CD8-positive, alpha-beta memory T cell (primary cell): ENCODE results near the gene PHC2. TPM values are rescaled to one million over a fixed set of nuclear protein-coding genes. Genes with fewer than 3 reads are reported as not detected.

Experiments used
- CTCF ChIA-PET: fragments of 350-600 bp; sonication (Branson Sonifier 250); formaldehyde crosslinking; loops from one replicate; lab custom pipeline; 2021; ENCODE audit warnings: antibody characterized with exemption; lab: Charles Lee
- POLR2A ChIA-PET: fragments of 350-600 bp; sonication (Branson Sonifier 250); formaldehyde crosslinking; loops from one replicate; lab custom pipeline; 2021; ENCODE audit warnings: antibody characterized with exemption; lab: Charles Lee
- DNase-seq, 5 donors: peaks; one replicate each; pipeline versions ENCODE4 v3.0.0 to v3.0.0-alpha.2; 2020 to 2022; ENCODE audit warnings: mixed read lengths in 1 of 5
- H3K27ac ChIP-seq: one replicate; pipeline ENCODE4 v1.7.0; 2013; ENCODE audit warnings: low read depth, mild to moderate bottlenecking, low read length, moderate library complexity
- H3K27me3 ChIP-seq: 2 replicates; pipeline ENCODE4 v1.7.0; 2013; ENCODE audit warnings: low read length, mild to moderate bottlenecking; ENCODE audit not compliant: insufficient read depth, poor library complexity, severe bottlenecking
- H3K36me3 ChIP-seq: 2 replicates; pipeline ENCODE4 v1.7.0; 2013; ENCODE audit warnings: mild to moderate bottlenecking, low read length, moderate library complexity; ENCODE audit not compliant: insufficient read depth
- H3K4me1 ChIP-seq: 2 replicates; pipeline ENCODE4 v1.7.0; 2013; ENCODE audit warnings: mild to moderate bottlenecking, low read length, moderate library complexity; ENCODE audit not compliant: insufficient read depth
- H3K4me3 ChIP-seq: 2 replicates; pipeline ENCODE4 v1.7.0; 2013; ENCODE audit warnings: mild to moderate bottlenecking, low read length
- H3K9me3 ChIP-seq: 2 replicates; pipeline ENCODE4 v1.7.0; 2013; ENCODE audit warnings: mild to moderate bottlenecking, low read length
- H3K27ac Mint-ChIP-seq, 8 donors: one replicate each; pipeline ENCODE4 v1.8.0; 2020 to 2021; ENCODE audit warnings: mixed read lengths in 8 of 8, mild to moderate bottlenecking in 6 of 8, inconsistent platforms in 3 of 8, moderate library complexity in 3 of 8
- H3K27me3 Mint-ChIP-seq, 2 donors: one replicate each; pipeline ENCODE4 v1.8.0; 2020 to 2021; ENCODE audit warnings: mixed read lengths in 2 of 2, mild to moderate bottlenecking in 1 of 2, moderate library complexity in 1 of 2
- H3K36me3 Mint-ChIP-seq, 3 donors: one replicate each; pipeline ENCODE4 v1.8.0; 2020 to 2021; ENCODE audit warnings: mixed read lengths in 3 of 3, inconsistent platforms in 1 of 3, mild to moderate bottlenecking in 1 of 3
- H3K4me1 Mint-ChIP-seq, 3 donors: one replicate each; pipeline ENCODE4 v1.8.0; 2020 to 2021; ENCODE audit warnings: mixed read lengths in 3 of 3, inconsistent platforms in 1 of 3, mild to moderate bottlenecking in 1 of 3
- H3K4me3 Mint-ChIP-seq, 7 donors: one replicate each; pipeline ENCODE4 v1.8.0; 2020 to 2021; ENCODE audit warnings: mixed read lengths in 7 of 7, mild to moderate bottlenecking in 6 of 7, moderate library complexity in 4 of 7, inconsistent platforms in 2 of 7
- H3K9me3 Mint-ChIP-seq, 5 donors: one replicate each; pipeline ENCODE4 v1.8.0; 2020 to 2022; ENCODE audit warnings: mixed read lengths in 5 of 5, mild to moderate bottlenecking in 3 of 5, moderate library complexity in 2 of 5, inconsistent platforms in 1 of 5
- polyA plus RNA-seq: library from polyadenylated mRNA; unstranded; fragments of 300-500 nt; fragmentation: Illumina TruSeq; gene quantifications from one replicate; pipeline ENCODE4 v1.2.3, GENCODE V29; 2021
- total RNA-seq, 2 experiments: library from RNA; stranded (reverse); gene quantifications; one replicate each; pipeline ENCODE4 v1.2.3, GENCODE V29; 2021

Gene PHC2
- total and polyA plus RNA-seq, 3 experiments from 2014 or later, result 25.5 to 34.2 (median 25.8) TPM

DNA sequence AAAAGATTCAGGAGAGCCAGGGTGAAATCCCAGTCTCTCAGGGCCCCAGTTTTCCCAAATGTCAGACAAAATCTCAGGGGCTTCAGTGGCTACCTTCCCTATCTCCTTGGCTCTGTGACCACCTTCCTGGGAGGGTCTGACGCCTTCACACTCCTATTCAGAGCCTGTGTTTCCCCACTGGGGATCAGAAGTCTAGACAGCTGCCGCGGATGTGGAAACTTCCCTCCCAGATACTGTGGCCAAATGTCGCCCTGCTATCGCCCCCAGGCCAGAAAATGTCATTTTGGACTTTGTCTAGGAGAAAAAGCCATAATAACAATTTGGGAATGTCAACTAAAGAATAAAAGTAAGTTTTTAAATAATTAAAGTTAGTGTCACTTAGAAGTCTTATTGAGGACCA is 125.9 kb downstream of the PHC2 start:
- POLR2A ChIA-PET, result interaction anchor here (0.6 kb wide), 1 partner anchor 46 kb away, joined by 3 read pairs; no protein-coding TSS in a partner anchor

DNA sequence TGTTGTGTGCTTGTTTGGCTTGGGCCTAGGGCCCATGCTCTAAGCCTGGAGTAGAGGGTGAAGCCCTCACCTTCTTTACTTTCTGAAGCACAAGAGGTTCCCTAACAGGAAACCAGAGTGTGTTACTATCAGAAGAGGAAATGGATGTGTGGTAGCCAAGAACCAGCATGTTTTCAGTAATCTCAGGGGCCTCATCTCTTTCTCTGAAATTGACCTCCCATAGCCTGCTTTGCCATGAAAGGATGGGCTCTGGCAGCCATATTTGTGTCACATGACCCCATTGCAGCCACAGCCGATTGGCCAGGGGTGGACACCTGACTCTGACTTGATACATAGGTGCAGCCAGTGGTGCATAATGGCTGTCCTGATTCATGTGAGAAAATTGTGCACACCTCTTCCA is 128.6 kb downstream of the PHC2 start:
- no peak overlapping the region for H3K4me3 ChIP-seq
- no peaks in the 10 kb centered on the region for H3K36me3 ChIP-seq
- Mint-ChIP-seq H3K27me3 (peaks cover 0 to 8% of the 10 kb centered on the region in 2 donors), H3K4me1 (peaks cover 22 to 28% (median 23%) of the 10 kb centered on the region in 3 donors), H3K4me3 (peak overlapping the region in 1 of 7 donors; percentile 60), H3K27ac (peak overlapping the region; percentile 58 to 89 (median 73)), H3K36me3 (peaks cover 3 to 15% (median 4%) of the 10 kb centered on the region in 3 donors), H3K9me3 (no peaks in the 10 kb centered on the region)
- POLR2A ChIA-PET, result no interaction called here
- DNase-seq, result peak in 1 of 5 donors; percentile 18
- H3K27ac ChIP-seq, result no peak overlapping the region
- H3K4me1 ChIP-seq, result peaks cover 17% of the 10 kb centered on the region
- no peaks in the 10 kb centered on the region for H3K27me3 ChIP-seq
- H3K9me3 ChIP-seq, result no peaks in the 10 kb centered on the region
- CTCF ChIA-PET, result no interaction called here

More for the DNA sequence above, 125.9 kb downstream of the PHC2 start:
- H3K9me3 Mint-ChIP-seq, result no peaks in the 10 kb centered on the region
- no peak overlapping the region for H3K27ac ChIP-seq
- no peak overlapping the region for H3K4me3 Mint-ChIP-seq
- H3K9me3 ChIP-seq, result no peaks in the 10 kb centered on the region
- no peaks in the 10 kb centered on the region for H3K36me3 ChIP-seq
- peaks cover 17 to 21% (median 20%) of the 10 kb centered on the region in 3 donors for H3K4me1 Mint-ChIP-seq
- H3K27me3 Mint-ChIP-seq, result peaks cover 5 to 12% of the 10 kb centered on the region in 2 donors
- no peak for DNase-seq
- no peaks in the 10 kb centered on the region for H3K27me3 ChIP-seq
- H3K4me3 ChIP-seq, result no peak overlapping the region
- H3K36me3 Mint-ChIP-seq, result peaks cover 0 to 4% (median 3%) of the 10 kb centered on the region in 3 donors
- CTCF ChIA-PET, result interaction anchor here (2.1 kb wide), 1 partner anchor 9 kb away, joined by 11 read pairs; no protein-coding TSS in a partner anchor
- H3K27ac Mint-ChIP-seq, result peak overlapping the region in 1 of 8 donors; percentile 4
- H3K4me1 ChIP-seq, result peaks cover 12% of the 10 kb centered on the region

DNA sequence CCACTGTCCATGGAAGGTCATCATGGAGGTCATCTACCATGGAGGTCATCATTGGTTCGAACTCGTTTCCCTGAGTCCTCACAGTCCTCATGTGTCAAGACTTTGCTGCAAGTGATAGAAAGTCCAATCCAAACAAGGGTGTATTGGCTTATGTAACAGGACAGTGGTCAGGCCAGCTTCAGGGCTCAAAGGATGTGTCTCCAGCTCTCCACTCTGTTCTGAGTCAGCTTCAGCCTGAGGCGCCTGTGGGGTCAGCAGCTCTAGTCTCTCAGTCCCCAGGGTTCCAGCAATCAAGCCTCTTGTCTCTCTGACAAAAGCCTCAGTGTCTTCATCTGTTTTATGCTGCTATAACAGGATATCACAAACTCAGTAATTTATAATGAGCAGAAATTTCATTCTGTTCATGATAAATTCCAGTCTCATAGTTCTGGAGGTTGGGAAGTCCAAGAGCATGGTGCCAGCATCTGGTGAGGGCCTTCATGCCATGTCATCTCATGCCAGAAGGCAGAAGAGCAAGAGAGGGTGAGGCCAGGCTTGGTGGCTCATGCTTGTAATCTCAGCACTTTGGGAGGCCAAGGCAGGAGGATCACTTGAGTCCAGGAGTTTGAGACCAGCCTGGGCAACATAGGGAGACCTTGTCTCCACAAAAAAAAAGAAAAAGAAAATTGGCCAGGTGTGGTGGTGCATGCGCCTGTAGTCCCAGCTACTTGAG is 129.5 kb downstream of the PHC2 start:
- POLR2A ChIA-PET, result no interaction called here
- Mint-ChIP-seq H3K36me3 (peaks cover 3 to 22% (median 4%) of the 10 kb centered on the region in 3 donors), H3K27ac (peak overlapping the region in 5 of 8 donors; percentile 38 to 89 (median 68))

DNA sequence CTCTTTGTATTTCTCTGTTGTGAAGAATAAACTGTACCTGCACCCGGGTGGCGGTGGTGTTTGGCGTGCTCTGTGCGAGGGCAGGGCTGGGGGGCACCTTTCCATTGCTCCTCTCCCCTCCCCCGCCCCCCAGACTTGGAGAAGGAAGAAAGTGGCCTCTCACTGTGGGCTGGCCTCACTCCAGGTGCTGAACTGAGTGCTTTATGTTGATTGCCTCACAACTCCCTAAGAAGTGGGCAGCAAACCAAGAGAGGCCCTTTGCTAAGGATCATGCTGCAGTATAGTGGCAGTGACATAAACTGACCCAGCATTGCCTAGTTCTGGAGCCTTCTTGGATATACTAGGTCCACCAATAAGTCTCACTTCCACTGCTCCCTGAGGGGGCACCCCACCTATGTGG is 130.2 kb downstream of the PHC2 start:
- Histone ChIP-seq H3K27ac (no peak overlapping the region), H3K4me1 (peaks cover 17% of the 10 kb centered on the region), H3K9me3 (no peaks in the 10 kb centered on the region), H3K4me3 (no peak overlapping the region), H3K27me3 (no peaks in the 10 kb centered on the region), H3K36me3 (no peaks in the 10 kb centered on the region)
- Mint-ChIP-seq H3K4me3 (no peak overlapping the region), H3K36me3 (peaks cover 4 to 29% (median 5%) of the 10 kb centered on the region in 3 donors), H3K4me1 (peaks cover 21 to 28% (median 23%) of the 10 kb centered on the region in 3 donors), H3K27ac (peak overlapping the region in 1 of 8 donors; percentile 38), H3K9me3 (no peaks in the 10 kb centered on the region), H3K27me3 (peaks cover 0 to under 1% of the 10 kb centered on the region in 2 donors)
- ChIA-PET CTCF (no interaction called here), POLR2A (no interaction called here)
- DNase-seq, result no peak

More for the DNA sequence above, 129.5 kb downstream of the PHC2 start:
- H3K4me1 Mint-ChIP-seq, result peaks cover 22 to 28% (median 23%) of the 10 kb centered on the region in 3 donors
- CTCF ChIA-PET, result no interaction called here
- no peaks in the 10 kb centered on the region for H3K9me3 Mint-ChIP-seq
- Histone ChIP-seq H3K27ac (no peak overlapping the region), H3K27me3 (no peaks in the 10 kb centered on the region), H3K36me3 (no peaks in the 10 kb centered on the region), H3K9me3 (no peaks in the 10 kb centered on the region), H3K4me1 (peaks cover 17% of the 10 kb centered on the region), H3K4me3 (no peak overlapping the region)
- peaks cover 0 to 8% of the 10 kb centered on the region in 2 donors for H3K27me3 Mint-ChIP-seq
- no peak overlapping the region for H3K4me3 Mint-ChIP-seq
- DNase-seq, result no peak

DNA sequence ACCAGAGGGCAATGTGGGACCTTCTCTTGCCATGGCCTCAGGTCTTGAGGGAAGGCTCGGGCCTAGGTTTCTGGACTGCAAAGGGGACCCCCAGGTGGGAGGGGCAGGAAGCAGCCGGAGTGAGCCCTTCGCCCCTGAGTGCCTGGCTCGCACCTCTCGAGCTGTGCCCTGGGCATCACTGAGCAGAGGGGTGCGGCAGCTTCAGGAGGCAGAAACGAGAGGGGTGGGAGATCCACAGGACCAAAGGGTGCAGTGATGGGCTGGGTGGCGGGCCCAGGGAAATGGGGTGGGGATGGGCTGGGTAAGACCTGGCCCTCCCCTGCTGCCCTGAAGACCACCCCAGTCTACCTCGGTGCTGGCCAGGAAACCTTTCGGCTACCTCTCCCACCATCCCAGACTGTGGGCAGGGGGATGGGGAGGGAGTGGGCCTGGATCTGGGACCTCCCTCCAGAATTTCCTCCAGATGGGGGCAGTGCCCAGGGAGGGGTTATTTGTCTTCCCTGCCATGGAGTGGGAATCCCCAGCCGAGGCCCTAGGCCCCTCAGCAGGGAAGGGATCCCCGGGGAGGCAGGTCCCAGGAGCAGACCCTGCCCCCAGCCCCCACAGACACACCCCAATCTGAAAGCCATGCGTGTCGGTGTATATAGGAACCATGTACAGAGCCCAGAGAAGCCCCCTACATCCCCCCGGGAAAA is 131.3 kb downstream of the PHC2 start:
- Histone ChIP-seq H3K4me1 (peaks cover 17% of the 10 kb centered on the region), H3K9me3 (no peaks in the 10 kb centered on the region), H3K27me3 (no peaks in the 10 kb centered on the region), H3K4me3 (no peak overlapping the region), H3K36me3 (no peaks in the 10 kb centered on the region), H3K27ac (no peak overlapping the region)
- peaks cover 4 to 34% (median 5%) of the 10 kb centered on the region in 3 donors for H3K36me3 Mint-ChIP-seq
- H3K4me3 Mint-ChIP-seq, result no peak overlapping the region
- no peaks in the 10 kb centered on the region for H3K27me3 Mint-ChIP-seq
- CTCF ChIA-PET, result interaction anchor here (4.6 kb wide), 1 partner anchor 69 kb away, joined by 75 read pairs; no protein-coding TSS in a partner anchor
- H3K27ac Mint-ChIP-seq, result no peak overlapping the region
- H3K4me1 Mint-ChIP-seq, result peaks cover 25 to 35% (median 29%) of the 10 kb centered on the region in 3 donors
- POLR2A ChIA-PET, result no interaction called here
- H3K9me3 Mint-ChIP-seq, result no peaks in the 10 kb centered on the region
- DNase-seq, result no peak

DNA sequence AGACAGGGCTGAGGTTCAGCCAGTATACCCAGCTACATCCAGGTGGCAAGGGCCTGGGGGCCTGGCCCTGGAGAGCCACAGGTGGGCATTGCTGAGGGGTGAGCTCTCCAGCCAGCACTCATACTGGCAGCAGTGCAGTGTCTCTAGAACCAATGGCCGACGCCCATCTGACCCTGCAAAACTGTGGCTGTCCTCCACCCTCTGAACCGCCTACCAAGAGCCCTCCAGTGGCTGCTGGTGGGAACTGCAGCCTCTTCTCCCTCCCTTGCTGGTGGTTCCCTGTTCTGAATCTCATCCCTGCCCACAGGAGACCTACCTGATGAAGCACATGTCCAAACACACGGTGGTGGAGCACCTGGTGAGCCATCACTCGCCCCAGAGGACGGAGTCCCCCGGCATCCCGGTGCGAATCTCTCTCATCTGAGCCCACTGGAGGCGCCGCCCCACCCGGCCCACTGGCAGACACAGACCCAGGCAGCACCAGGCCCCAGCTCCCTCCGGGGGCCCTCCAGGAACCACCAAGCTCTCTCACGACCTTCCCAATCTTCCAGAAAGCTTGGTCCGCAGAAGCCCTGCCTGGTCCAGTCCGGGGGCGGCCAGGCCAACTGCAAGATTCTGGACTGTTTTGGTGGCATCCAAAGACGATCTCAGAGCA is 132.1 kb downstream of the PHC2 start:
- ChIA-PET POLR2A (no interaction called here), CTCF (interaction anchor here (1.0 to 4.6 kb wide), 5 partner anchors 9 to 70 kb away, joined by 3 to 75 read pairs (median 3); no protein-coding TSS in a partner anchor)
- H3K4me3 Mint-ChIP-seq, result no peak overlapping the region
- no peaks in the 10 kb centered on the region for H3K9me3 Mint-ChIP-seq
- H3K4me1 Mint-ChIP-seq, result peaks cover 28 to 35% (median 33%) of the 10 kb centered on the region in 3 donors
- peaks cover 17% of the 10 kb centered on the region for H3K4me1 ChIP-seq
- DNase-seq, result peak; percentile 21 to 62 (median 28)
- H3K36me3 Mint-ChIP-seq, result peaks cover 4 to 42% (median 5%) of the 10 kb centered on the region in 3 donors
- no peaks in the 10 kb centered on the region for H3K9me3 ChIP-seq
- H3K27me3 Mint-ChIP-seq, result no peaks in the 10 kb centered on the region
- H3K27me3 ChIP-seq, result no peaks in the 10 kb centered on the region
- no peak overlapping the region for H3K27ac ChIP-seq
- H3K4me3 ChIP-seq, result no peak overlapping the region
- H3K27ac Mint-ChIP-seq, result peak overlapping the region in 4 of 8 donors; percentile 7 to 81 (median 48)
- H3K36me3 ChIP-seq, result no peaks in the 10 kb centered on the region

DNA sequence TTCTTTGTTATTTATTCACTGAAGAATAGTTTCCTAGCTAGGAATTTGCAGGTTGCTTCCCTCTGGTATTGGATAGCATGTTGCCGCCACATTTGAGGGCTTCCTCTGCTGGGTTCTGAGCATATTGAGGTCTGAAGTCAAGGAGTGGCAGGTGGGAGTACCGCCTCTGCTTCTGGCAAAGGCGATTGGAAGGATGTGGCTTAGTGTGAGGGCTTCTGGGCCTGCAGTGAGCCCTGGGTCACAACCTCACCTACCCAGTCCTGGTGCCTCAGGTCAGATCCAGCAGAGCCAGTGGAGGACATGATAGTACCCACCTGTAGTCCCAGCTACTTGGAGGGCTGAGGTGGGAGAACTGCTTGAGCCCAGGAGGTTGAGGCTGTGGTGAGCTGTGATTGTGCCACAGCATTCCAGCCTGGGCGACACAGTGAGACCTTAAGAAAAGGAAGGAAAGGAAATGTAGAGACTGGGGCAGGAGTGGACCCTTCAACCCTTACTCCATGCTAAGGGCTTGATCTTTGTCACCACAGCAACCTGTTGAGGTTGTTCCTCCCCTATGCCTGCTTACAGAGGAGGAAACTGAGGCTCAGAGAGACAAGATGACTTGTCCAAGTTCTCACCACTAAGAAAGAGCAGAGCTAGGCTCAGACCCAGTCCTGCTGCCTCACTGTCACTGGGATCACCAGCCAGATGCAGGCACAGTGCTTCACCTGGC is 132.8 kb downstream of the PHC2 start:
- H3K9me3 ChIP-seq, result no peaks in the 10 kb centered on the region
- Mint-ChIP-seq H3K9me3 (no peaks in the 10 kb centered on the region), H3K27ac (peak overlapping the region in 1 of 8 donors; percentile 20), H3K27me3 (no peaks in the 10 kb centered on the region), H3K4me3 (no peak overlapping the region), H3K4me1 (peaks cover 25 to 32% (median 32%) of the 10 kb centered on the region in 3 donors), H3K36me3 (peaks cover 2 to 45% (median 5%) of the 10 kb centered on the region in 3 donors)
- peaks cover 17% of the 10 kb centered on the region for H3K4me1 ChIP-seq
- ChIA-PET POLR2A (no interaction called here), CTCF (interaction anchor here (1.0 to 4.6 kb wide), 7 partner anchors 8 to 70 kb away, joined by 3 to 75 read pairs (median 6); no protein-coding TSS in a partner anchor)
- H3K27ac ChIP-seq, result no peak overlapping the region
- no peaks in the 10 kb centered on the region for H3K36me3 ChIP-seq
- DNase-seq, result no peak
- H3K27me3 ChIP-seq, result no peaks in the 10 kb centered on the region
- no peak overlapping the region for H3K4me3 ChIP-seq
